VCaP (cell line): Measurements from ENCODE around the gene GAL3ST2.
"Not testable (repeated sequence)": the region's sequence is repeated elsewhere in the genome, so short reads cannot be mapped to it uniquely, and the experiment has no call there.

Source experiments
- H3K27ac ChIP-seq: fragments of 450-650 bp; 2 replicates; pipeline ENCODE4 v1.5.1; 2017
- TF ChIP-seq, protein P1 (sequence below): fragments of 450-650 bp; conservative IDR thresholded peaks from 2 replicates; pipeline ENCODE4 v1.5.1; 2017; ENCODE audit warnings: mild to moderate bottlenecking, moderate library complexity

The GAL3ST2 gene

DNA sequence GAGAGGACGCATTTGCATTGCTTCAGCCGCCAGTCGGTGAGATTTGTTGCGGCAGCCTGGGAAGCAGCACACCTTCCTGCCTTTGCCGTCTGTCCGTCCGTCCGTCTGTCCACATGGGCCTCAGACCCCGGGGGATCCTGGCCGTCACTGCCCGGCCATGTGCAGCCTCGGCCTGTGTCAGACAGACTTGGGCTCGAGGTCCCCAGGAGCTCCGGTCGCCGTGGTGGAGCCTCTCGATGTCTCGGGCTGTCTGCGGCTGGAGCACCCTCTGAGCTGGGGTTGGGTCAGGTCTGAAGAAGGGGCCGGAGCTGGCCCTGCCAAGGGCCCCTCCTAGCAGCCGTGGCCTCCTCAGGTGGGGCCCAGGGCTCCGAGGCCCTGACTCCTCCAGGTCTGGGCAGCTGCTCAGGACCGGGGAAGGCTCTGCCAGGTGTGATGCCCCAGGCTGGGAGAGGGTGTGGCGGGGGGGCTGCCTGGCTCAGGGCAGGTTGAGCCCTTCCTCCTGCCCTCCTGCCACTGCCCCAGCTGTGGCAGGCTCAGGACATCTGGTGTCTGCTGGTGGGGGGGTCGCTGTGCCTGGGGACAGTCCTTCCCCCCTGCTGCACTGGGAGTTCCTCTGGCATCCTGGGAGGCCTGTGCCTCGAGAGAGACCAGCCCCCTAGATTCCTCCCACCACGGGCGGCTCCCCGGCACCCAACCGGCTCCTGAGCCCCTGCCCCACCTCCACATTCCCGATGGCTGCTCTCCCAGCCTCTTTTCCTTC is 44.2 kb downstream of the GAL3ST2 start:
- no peak overlapping the region; the same call in 1 of the 2 replicates for H3K27ac ChIP-seq
- TF ChIP-seq, protein P1, sequence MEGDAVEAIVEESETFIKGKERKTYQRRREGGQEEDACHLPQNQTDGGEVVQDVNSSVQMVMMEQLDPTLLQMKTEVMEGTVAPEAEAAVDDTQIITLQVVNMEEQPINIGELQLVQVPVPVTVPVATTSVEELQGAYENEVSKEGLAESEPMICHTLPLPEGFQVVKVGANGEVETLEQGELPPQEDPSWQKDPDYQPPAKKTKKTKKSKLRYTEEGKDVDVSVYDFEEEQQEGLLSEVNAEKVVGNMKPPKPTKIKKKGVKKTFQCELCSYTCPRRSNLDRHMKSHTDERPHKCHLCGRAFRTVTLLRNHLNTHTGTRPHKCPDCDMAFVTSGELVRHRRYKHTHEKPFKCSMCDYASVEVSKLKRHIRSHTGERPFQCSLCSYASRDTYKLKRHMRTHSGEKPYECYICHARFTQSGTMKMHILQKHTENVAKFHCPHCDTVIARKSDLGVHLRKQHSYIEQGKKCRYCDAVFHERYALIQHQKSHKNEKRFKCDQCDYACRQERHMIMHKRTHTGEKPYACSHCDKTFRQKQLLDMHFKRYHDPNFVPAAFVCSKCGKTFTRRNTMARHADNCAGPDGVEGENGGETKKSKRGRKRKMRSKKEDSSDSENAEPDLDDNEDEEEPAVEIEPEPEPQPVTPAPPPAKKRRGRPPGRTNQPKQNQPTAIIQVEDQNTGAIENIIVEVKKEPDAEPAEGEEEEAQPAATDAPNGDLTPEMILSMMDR, result no peak

GRCh38 chr2:241821460-241822263 is 45.0 kb downstream of the GAL3ST2 start:
- H3K27ac ChIP-seq, result no peak overlapping the region; the same call in 1 of the 2 replicates
- TF ChIP-seq, protein P1, result no peak

GRCh38 chr2:241822264-241822623 is 45.6 kb downstream of the GAL3ST2 start:
- H3K27ac ChIP-seq, result no peak overlapping the region
- TF ChIP-seq, protein P1, result no peak

- not testable (repeated sequence) for H3K27ac ChIP-seq
Measured at GRCh38 chr2:241823531-241824437, 47.2 kb downstream of the GAL3ST2 start.

DNA sequence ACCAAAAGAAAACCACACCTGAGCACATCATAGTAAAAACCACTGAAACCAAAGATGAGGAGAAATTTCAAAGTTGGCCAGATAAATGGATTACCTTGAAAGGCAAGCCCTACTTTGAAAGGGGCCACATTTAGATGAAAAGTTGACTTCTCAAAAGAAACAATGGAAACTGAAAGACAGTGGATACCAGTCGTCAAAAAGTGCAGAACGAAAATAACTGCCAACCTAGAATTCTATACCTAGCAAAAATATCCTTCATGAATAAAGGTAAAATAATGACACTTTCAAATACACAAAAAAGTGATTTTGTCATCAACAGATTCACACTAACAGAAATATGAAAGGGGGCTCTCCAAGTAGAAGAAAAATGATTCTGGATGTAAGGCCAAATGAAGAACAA is 50.8 kb downstream of the GAL3ST2 start:
- H3K27ac ChIP-seq, result no peak overlapping the region
- TF ChIP-seq, protein P1, result no peak

- TF ChIP-seq, protein P1, result no peak
- peak overlapping the region; percentile 49 for H3K27ac ChIP-seq
Measured at GRCh38 chr2:241833101-241833663, 56.6 kb downstream of the GAL3ST2 start.

DNA sequence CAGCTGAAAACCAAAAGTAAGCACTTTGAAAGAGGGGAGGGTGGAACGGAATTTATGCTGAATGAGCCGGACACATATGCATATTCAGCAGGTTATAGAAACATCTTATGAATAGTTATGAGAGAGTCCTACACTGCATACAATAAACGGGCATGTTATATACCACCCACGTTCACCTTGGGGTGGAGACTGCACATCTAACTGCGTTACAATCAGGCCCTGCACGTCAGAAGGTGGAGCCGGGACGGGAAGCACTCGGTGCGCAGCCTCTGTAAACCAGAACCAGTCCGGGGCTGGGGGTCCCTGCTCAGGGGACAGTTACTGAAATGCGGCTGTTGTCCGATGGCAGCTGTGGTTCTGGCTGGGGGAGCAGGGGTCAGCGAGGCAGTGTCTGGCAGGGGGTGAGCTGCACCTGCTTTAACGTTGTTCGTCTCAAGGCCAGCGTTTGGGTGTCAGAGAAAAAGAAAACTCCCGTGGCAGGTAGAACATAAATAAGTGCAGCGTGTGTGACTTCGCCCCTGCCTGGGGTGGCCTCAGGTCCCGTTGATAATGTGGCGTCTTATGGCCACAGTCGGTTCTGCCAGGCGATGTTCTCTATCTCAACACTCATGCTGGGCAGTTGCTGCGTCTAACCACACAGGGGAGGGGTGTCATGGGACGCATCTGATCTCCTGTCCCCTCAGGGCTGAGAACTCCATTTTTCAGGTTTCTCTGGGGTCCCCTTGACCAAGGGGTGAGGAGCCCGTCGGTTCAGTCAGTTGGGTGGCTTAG is 57.3 kb downstream of the GAL3ST2 start:
- H3K27ac ChIP-seq, result peak overlapping the region; percentile 49
